Measurements from ENCODE around the gene BRPF1. TPM values are rescaled to one million over a fixed set of nuclear protein-coding genes. Genes with fewer than 3 reads are reported as not detected.

The BRPF1 gene
- polyA plus RNA-seq, 3 donors from 2014 or later, result 10.6 to 45.8 (median 11.7) TPM

DNA sequence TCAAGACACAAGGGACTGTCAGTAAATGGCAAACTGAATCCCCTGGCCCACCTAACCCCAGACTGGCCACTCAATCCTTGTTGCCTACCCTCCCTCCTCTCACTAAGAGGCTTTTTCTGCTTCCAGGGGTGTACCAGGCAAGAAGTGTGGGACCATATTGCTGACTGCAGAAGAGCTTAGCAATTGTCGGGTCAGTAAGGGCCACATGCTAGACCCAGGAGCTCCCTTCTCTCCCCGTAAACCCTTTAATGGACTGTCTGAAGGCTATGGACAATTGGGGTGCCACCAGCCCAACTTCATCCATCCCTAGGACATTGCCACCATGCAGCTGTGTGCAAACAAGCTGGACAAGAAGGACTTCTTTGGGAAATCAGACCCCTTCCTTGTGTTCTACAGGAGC lies 19.1 kb upstream of the BRPF1 start:
- H3K27ac Mint-ChIP-seq, result no peak overlapping the region
- H3K4me3 Mint-ChIP-seq, result no peak overlapping the region
- no peaks in the 10 kb centered on the region for H3K4me1 Mint-ChIP-seq
- no peaks in the 10 kb centered on the region for H3K9me3 Mint-ChIP-seq
- H3K36me3 Mint-ChIP-seq, result peaks cover 0 to 6% (median 0%) of the 10 kb centered on the region in 3 donors
- H3K27me3 Mint-ChIP-seq (ENCODE audit: low read depth in 3 of 3), result peaks cover 0 to 10% (median 2%) of the 10 kb centered on the region in 3 donors
- DNase-seq, result no peak

DNA sequence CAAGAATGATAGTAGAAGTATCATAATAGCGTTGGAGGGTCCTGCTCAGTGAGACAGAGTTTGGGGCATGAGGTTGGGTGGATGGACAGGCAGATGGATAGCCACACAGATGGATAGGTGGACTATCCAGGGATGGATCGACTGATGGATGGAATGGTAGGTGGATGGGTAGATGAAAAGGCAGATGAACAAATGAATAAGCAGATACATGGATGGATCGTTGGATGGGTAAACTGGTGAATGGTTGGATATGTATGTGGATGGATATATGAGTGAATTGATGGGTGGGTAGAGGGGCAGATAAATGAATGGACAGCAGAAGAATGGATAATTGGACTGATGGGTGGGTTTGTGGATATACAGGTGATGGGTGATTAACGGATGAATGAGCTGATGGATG lies 18.4 kb upstream of the BRPF1 start:
- no peaks in the 10 kb centered on the region for H3K9me3 Mint-ChIP-seq
- H3K27me3 Mint-ChIP-seq (ENCODE audit: low read depth in 3 of 3), result peaks cover 0 to 9% (median 3%) of the 10 kb centered on the region in 3 donors
- peaks cover 0 to 4% (median 0%) of the 10 kb centered on the region in 3 donors for H3K36me3 Mint-ChIP-seq
- H3K27ac Mint-ChIP-seq, result peak overlapping the region in 1 of 6 donors; percentile 23
- no peak overlapping the region for H3K4me3 Mint-ChIP-seq
- H3K4me1 Mint-ChIP-seq, result no peaks in the 10 kb centered on the region
- DNase-seq, result no peak

DNA sequence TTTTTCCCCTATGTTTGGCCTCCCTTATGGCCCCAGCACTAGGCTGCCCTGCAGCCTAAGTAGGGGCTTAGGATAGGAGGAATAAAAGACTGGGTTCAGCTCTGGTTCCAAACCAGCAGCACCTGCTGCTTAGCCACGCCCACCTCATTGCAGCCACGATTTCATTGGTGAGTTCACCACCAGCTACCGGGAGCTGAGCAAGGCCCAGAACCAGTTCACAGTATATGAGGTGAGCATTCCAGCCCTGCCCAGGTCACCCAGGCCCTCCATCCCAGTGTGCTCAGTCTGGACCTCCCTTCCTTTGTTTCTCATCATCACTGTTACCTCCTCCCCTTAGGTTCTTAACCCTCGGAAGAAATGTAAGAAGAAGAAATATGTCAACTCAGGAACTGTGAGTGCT lies 16.4 kb upstream of the BRPF1 start:
- Mint-ChIP-seq H3K27me3 (ENCODE audit: low read depth in 3 of 3) (peaks cover 0 to 9% (median 3%) of the 10 kb centered on the region in 3 donors), H3K27ac (no peak overlapping the region), H3K36me3 (peaks cover 0 to 4% (median 0%) of the 10 kb centered on the region in 3 donors), H3K9me3 (no peaks in the 10 kb centered on the region), H3K4me3 (no peak overlapping the region), H3K4me1 (no peaks in the 10 kb centered on the region)
- DNase-seq, result no peak

DNA sequence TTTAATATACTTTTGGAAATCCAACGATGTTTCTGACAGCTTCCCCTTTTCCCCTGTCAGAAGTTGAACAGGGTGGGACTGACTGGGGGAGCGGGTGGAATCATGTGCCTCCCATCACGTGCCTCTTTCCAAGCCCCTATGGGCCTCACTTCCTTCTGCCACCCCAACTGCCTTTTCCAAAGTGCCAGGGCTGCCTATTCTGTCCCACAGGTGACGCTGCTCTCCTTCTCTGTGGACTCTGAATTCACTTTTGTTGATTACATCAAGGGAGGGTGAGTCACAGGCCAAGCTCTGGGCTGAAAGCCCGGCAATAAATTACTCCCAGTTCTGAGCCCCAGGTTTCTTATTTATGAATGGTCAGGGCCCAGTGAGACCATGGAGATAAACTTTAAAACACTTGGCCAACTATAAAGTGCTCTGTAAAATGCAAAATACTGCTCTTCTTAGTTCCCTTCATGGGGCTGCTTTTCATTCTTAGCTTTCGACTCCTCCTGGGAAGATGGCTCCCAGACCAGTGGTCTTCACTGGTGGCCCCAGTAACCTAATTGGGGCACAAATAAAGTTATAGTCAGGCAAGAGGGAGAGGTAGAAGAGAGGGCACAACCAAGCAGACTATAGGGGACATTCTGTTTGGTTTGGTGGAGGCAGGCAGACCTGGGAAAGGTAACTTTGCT lies 15.6 kb upstream of the BRPF1 start:
- no peak overlapping the region for H3K4me3 Mint-ChIP-seq

DNA sequence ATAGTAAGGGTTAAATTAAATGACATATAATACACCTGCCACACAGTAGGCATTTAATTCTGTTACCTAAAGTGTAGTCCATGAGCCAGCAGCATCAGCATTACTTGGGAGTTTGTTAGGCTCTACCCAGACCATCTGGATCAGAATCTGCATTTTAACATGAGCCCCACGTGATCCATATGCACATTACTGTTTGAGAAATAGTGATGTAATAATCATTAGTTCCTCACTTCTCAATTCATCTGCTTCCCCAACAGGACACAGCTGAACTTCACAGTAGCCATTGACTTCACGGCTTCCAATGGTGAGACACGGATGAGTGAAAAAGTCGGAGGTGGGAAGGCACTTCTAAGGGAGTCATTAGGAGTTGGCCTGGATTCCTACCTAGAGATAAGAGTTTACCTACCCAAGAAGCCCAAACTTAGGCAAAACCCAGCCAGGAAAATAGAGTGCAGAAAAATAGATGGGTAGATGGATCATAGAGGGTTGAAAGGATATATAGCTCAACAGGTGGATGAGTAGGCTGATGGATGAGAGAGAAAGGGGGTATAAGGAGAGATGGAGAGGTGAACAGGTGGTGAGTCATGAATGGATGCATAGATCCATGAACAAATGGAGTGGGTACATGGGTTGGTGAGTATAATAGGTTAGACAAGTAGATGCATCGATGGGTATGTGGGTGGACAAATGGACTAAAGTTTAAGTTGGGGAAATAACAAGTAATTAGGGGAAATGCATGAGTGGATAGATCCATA lies 14.6 kb upstream of the BRPF1 start:
- H3K36me3 Mint-ChIP-seq, result peaks cover 0 to 4% (median 0%) of the 10 kb centered on the region in 3 donors
- H3K4me1 Mint-ChIP-seq, result no peaks in the 10 kb centered on the region
- no peak overlapping the region for H3K4me3 Mint-ChIP-seq
- peaks cover 0 to 8% (median 3%) of the 10 kb centered on the region in 3 donors for H3K27me3 Mint-ChIP-seq (ENCODE audit: low read depth in 3 of 3)
- no peak for DNase-seq
- no peaks in the 10 kb centered on the region for H3K9me3 Mint-ChIP-seq
- no peak overlapping the region for H3K27ac Mint-ChIP-seq

More for the DNA sequence above, 15.6 kb upstream of the BRPF1 start:
- Mint-ChIP-seq H3K27me3 (ENCODE audit: low read depth in 3 of 3) (peaks cover 0 to 9% (median 3%) of the 10 kb centered on the region in 3 donors), H3K9me3 (no peaks in the 10 kb centered on the region), H3K36me3 (peaks cover 0 to 4% (median 0%) of the 10 kb centered on the region in 3 donors), H3K4me1 (no peaks in the 10 kb centered on the region), H3K27ac (no peak overlapping the region)
- peak; percentile 21 to 31 (median 21) for DNase-seq

DNA sequence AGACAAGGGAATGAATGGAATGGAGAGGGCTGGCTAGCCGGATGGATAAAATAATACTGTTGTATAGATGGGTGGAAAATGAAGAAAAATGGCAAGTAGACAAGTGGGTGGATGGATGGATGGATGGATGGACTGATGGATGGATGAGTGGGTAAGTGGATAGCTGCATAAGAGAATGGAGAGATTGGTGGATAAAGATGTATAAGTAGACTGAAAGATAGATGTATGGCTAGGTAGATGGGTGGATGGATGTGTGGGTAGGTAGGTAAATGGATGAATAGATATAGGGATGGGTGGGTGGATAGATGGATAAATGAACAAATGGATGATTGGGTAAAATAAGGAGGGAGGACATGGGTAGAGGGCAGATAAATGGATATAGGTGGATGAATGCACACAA lies 14.0 kb upstream of the BRPF1 start:
- Mint-ChIP-seq H3K4me3 (no peak overlapping the region), H3K27ac (no peak overlapping the region), H3K36me3 (peaks cover 0 to 4% (median 0%) of the 10 kb centered on the region in 3 donors), H3K4me1 (no peaks in the 10 kb centered on the region), H3K27me3 (ENCODE audit: low read depth in 3 of 3) (peaks cover 1 to 8% (median 3%) of the 10 kb centered on the region in 3 donors), H3K9me3 (no peaks in the 10 kb centered on the region)
- DNase-seq, result no peak

DNA sequence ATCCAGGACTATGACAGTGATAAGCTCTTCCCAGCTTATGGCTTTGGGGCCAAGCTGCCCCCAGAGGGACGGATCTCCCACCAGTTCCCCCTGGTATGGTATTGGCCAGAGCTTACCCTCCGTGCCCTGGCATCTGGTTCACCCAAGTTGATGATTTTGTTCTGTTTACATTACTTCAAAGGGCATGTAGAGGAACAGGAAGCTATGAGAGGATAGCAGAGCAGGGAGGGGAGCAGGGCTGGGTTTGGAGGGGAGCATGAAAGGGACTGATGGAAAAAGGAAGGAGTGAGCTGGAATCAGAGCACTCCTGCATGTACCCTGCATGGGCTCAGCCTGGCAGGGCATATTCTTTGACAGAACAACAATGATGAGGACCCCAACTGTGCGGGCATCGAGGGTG lies 13.4 kb upstream of the BRPF1 start:
- Mint-ChIP-seq H3K27ac (no peak overlapping the region), H3K4me1 (no peaks in the 10 kb centered on the region), H3K27me3 (ENCODE audit: low read depth in 3 of 3) (peaks cover 1 to 8% (median 3%) of the 10 kb centered on the region in 3 donors), H3K9me3 (no peaks in the 10 kb centered on the region), H3K4me3 (no peak overlapping the region), H3K36me3 (peaks cover 0 to 4% (median 0%) of the 10 kb centered on the region in 3 donors)
- DNase-seq, result no peak

DNA sequence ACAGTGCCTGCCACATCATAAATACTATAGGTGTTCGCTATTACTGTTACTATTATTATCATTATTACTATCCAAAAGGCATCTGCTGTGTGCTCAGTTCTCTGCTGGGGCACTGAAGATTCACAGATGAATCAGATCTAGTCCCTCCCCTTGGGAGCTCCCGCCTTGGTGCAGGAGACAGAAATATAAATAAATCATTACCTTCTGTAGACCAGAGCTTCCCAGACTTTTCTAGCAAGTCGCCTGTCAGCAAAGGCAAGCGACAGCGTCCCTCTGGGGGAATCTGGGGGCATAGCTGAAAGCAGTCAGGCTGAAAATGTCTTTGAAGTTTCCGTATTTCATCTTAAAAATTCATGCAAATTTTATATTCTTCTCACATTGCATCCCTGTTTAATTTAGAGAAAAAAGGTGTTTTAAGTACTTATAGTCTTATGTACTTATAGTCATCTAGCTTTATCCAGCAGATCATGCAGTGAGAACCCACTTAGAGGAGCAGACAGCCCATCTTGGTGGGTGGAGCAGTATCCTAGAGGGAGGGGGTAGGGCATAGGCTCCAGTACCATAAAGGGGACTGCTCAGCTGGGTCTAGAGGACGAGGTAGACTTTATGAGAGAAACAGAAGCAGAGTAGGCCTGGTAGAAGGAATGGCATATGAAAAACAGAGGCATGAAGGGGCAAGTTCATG lies 10.4 kb upstream of the BRPF1 start:
- Mint-ChIP-seq H3K4me3 (no peak overlapping the region), H3K4me1 (no peaks in the 10 kb centered on the region), H3K9me3 (no peaks in the 10 kb centered on the region), H3K27me3 (ENCODE audit: low read depth in 3 of 3) (peaks cover 1 to 5% (median 3%) of the 10 kb centered on the region in 3 donors), H3K36me3 (peaks cover 0 to 4% (median 0%) of the 10 kb centered on the region in 3 donors), H3K27ac (no peak overlapping the region)
- no peak for DNase-seq

DNA sequence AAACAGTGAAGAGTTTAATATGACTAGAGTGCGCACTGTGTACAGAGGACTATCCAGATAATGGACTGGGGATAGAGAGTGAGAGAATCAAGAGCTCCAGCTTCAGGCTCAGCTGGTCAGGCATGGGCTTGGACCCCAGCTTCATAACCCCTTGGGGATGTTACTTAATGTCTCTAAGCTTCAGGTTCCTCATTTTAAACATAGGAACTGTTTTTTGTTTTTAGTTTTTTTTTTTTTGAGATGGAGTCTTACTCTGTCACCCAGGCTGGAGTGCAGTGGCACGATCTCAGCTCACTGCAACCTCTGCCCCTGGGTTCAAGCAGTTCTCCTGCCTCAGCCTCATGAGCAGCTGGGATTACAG lies 9.9 kb upstream of the BRPF1 start:
- H3K4me1 Mint-ChIP-seq, result peaks cover 2 to 4% of the 10 kb centered on the region in 2 donors
- peaks cover 0 to 4% (median 0%) of the 10 kb centered on the region in 3 donors for H3K36me3 Mint-ChIP-seq
- no peaks in the 10 kb centered on the region for H3K9me3 Mint-ChIP-seq
- no peak for DNase-seq
- H3K27me3 Mint-ChIP-seq (ENCODE audit: low read depth in 3 of 3), result peaks cover 1 to 5% (median 3%) of the 10 kb centered on the region in 3 donors
- no peak overlapping the region for H3K4me3 Mint-ChIP-seq
- no peak overlapping the region for H3K27ac Mint-ChIP-seq

DNA sequence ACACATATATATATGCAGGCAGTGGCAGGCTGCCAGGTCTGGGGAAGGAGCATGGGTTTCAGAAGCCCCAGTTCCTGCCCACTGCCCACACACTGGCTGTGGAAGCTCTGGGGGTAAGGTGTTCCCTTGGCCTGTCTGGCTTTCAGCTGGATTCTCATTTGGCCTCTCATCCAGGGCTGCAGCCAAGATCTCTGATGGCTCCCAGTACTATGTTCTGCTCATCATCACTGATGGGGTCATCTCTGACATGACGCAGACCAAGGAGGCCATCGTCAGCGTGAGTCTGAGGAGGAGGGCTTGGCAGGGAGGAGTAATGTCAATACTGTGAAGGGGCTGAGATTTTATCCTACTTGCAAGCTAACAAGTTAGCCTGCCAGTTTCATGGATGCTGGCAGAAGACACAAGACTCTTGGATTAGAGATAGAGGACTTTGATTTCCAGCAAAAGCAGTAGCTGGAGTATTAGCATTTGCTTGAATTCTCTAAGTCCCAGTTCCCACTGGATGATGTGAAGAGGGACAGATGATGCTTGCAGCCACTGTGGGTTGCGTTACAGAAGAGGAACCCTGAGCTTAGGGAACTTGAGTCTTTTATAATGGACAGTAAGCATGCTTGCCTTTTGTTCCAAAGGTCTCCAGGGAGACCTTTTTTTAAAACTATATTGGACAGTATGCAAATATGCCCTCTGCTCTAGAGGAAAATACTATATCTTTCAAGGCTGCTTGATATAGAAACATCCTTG lies 5.6 kb upstream of the BRPF1 start:
- DNase-seq, result no peak
- no peaks in the 10 kb centered on the region for H3K36me3 Mint-ChIP-seq
- no peaks in the 10 kb centered on the region for H3K9me3 Mint-ChIP-seq
- H3K27me3 Mint-ChIP-seq (ENCODE audit: low read depth in 3 of 3), result peaks cover 4 to 6% (median 6%) of the 10 kb centered on the region in 3 donors
- peaks cover 19 to 30% of the 10 kb centered on the region in 2 donors for H3K4me1 Mint-ChIP-seq
- no peak overlapping the region for H3K27ac Mint-ChIP-seq
- no peak overlapping the region for H3K4me3 Mint-ChIP-seq

DNA sequence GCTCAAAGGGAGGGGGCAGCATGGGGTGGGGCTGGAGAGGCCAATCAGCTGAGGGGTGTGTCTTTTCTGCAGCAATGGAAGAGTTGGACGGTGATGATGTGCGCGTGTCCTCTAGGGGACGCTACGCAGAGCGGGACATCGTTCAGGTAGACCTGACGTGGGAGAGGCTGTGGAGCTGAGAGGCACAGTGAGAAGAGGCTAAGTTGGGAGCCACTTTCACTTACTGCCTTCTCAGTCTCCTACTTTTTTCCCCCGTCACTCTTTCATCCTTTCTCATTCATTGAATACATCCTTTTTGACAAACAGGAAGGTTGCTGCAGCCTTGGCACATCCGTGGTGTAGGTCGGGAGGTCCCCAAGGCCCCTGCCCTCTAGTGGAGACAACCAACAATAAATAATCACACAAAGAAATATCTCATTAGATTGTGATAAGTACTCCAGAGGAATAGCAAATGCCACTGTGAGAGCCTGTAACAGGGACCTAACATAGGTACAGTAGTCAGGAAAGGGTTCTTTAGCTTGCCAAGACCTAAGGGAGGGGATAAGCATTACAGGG lies 4.4 kb upstream of the BRPF1 start:
- peak; percentile 50 to 62 (median 59) for DNase-seq
- no peaks in the 10 kb centered on the region for H3K9me3 Mint-ChIP-seq
- H3K36me3 Mint-ChIP-seq, result no peaks in the 10 kb centered on the region
- H3K4me1 Mint-ChIP-seq, result peaks cover 20 to 32% of the 10 kb centered on the region in 2 donors
- H3K4me3 Mint-ChIP-seq, result peak overlapping the region; percentile 66 to 82 (median 79)
- peak overlapping the region; percentile 20 to 57 (median 32) for H3K27ac Mint-ChIP-seq
- H3K27me3 Mint-ChIP-seq (ENCODE audit: low read depth in 3 of 3), result peaks cover 9 to 11% (median 10%) of the 10 kb centered on the region in 3 donors

DNA sequence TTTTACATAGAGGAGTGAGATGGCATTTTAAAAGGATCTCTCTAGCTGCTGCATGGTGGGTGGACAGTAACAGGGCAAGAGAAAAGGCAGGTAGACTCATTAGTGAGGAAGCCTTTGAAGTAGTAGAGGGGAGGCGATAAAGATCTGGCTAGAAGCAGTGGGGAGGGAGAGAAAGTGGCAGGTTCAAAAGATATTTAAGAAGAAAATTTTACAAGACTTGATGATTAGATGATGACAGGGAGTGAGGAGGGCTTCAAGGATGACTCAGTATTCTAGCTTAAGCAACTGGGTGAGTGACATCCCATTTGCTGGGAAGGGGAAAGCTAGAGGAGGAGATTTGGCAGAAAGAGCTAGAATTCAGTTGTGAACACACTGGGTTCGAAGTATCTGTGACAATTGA lies 3.8 kb upstream of the BRPF1 start:
- peak overlapping the region in 4 of 6 donors; percentile 13 to 35 (median 25) for H3K27ac Mint-ChIP-seq
- H3K4me1 Mint-ChIP-seq, result peaks cover 26 to 38% of the 10 kb centered on the region in 2 donors
- H3K36me3 Mint-ChIP-seq, result no peaks in the 10 kb centered on the region
- no peak for DNase-seq
- H3K9me3 Mint-ChIP-seq, result no peaks in the 10 kb centered on the region
- H3K27me3 Mint-ChIP-seq (ENCODE audit: low read depth in 3 of 3), result peaks cover 12 to 15% (median 14%) of the 10 kb centered on the region in 3 donors
- H3K4me3 Mint-ChIP-seq, result no peak overlapping the region

DNA sequence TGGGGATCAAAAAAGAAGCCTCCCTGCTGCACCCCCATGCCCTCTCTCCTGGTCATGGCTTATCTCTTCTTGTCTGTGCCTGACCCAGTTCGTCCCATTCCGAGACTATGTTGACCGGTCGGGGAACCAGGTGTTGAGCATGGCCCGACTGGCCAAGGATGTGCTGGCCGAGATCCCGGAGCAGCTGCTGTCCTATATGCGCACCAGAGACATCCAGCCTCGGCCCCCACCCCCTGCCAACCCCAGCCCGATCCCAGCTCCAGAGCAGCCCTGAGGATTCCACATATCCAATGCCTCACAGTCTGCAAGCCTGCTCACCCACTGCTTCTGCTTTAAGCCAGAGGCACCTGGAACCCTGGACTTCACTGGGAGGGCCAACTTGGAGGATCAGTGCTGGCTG lies 2.1 kb upstream of the BRPF1 start:
- H3K4me1 Mint-ChIP-seq, result peaks cover 43 to 55% of the 10 kb centered on the region in 2 donors
- no peak for DNase-seq
- no peak overlapping the region for H3K27ac Mint-ChIP-seq
- no peaks in the 10 kb centered on the region for H3K9me3 Mint-ChIP-seq
- peaks cover 13 to 17% (median 15%) of the 10 kb centered on the region in 3 donors for H3K27me3 Mint-ChIP-seq (ENCODE audit: low read depth in 3 of 3)
- H3K36me3 Mint-ChIP-seq, result peaks cover 5 to 6% (median 5%) of the 10 kb centered on the region in 3 donors
- H3K4me3 Mint-ChIP-seq, result peak overlapping the region in 2 of 5 donors; percentile 59 to 95

Measured in immature natural killer cell (primary cell).